ENCODE measurements around the gene MYO6. TPM values are rescaled to one million over a fixed set of nuclear protein-coding genes. Genes with fewer than 3 reads are reported as not detected.

MYO6 gene
- total RNA-seq, 2 donors from 2014 or later = 5.8 to 6.6 TPM

DNA sequence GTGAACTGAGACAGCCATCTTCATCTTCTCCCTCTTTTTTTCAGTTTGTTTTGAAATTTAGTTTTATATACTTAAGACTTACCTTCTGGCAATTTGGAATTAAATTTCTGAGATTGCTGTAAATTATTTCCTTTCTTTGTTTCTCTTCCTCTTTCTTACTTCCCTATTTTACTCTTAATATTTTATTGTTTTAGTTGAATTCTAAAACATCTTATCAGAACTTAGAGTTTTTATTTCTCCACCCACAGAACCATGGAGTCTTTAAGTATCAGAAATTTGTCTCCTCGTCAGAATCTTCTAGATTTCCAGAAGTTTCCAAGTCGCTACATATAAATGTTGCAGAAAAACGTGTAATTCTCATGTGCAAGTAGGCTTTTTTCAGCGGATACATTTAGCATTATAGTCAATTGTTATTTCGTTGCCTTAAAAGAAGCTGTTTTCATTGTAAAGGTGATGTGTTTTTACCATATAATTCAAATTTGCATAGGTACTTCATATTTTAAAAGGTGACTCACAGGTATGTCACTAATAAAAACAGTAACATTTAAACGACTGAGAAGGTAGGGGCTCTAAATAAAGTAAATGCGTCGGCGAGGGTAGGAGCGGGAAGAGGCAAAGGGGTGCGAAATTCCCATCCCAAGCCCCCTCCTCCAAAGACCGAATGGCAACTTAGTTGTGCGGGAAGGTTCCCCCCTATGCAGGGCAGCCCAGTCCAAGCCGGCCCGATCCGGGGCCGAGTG lies 866 bp upstream of the MYO6 start:
- H3K4me3 Mint-ChIP-seq = peak overlapping the region; percentile 80 to 88
- H3K36me3 Mint-ChIP-seq (ENCODE audit: insufficient read depth in 2 of 2) = peaks cover 2% of the 10 kb centered on the region in 2 donors
- H3K4me1 Mint-ChIP-seq (ENCODE audit: low read depth) = peaks cover 5% of the 10 kb centered on the region
- ATAC-seq (replicated peaks in 1 of 2) = no peak
- H3K27me3 Mint-ChIP-seq (ENCODE audit: low read depth) = peaks cover 45% of the 10 kb centered on the region
- no peaks in the 10 kb centered on the region for H3K9me3 Mint-ChIP-seq
- no peak overlapping the region for H3K27ac Mint-ChIP-seq
- no peak for DNase-seq

DNA sequence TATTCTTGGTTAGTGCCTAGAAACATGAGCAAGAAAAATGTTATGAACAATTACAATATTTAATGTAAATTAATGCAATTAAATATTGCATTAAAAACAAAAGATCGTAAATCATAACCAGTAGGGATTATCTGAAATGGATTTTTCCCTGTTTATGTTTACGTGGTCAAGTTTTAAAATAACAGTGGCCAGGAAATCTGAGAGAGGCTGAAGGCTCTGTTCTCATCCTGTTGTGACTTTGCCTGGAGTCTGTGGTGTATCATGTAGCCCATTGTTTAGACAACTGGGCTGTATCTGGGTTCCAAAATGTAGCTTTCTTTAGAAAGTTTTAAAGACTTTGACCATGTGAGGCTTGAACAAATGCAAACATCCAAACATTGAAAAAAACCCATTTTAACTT lies 2.4 kb downstream of the MYO6 start:
- peaks cover 25% of the 10 kb centered on the region for H3K27me3 Mint-ChIP-seq (ENCODE audit: low read depth)
- ATAC-seq (replicated peaks in 1 of 2) (no peak), DNase-seq (no peak)
- no peaks in the 10 kb centered on the region for H3K9me3 Mint-ChIP-seq
- no peak overlapping the region for H3K4me3 Mint-ChIP-seq
- peaks cover 2% of the 10 kb centered on the region in 2 donors for H3K36me3 Mint-ChIP-seq (ENCODE audit: insufficient read depth in 2 of 2)
- peaks cover 5% of the 10 kb centered on the region for H3K4me1 Mint-ChIP-seq (ENCODE audit: low read depth)
- H3K27ac Mint-ChIP-seq = no peak overlapping the region

DNA sequence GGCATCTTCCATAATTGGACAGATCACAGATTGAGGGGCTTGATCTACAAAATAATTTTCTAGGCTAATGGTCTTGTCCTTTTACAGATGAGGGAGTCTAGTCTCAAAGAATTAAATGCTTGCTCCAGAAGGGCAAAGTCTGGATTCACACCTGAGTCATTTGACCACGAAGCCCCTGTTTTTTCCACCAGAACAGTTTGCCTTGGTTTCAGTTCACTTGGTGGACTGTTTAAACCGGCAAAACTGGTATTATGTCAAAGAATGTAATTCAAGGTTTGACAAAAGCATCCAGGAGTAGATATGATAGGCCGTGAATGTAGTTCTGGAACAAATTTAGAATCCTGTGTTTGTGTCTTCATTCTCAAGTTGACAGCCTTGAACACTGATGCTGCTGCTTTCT lies 3.3 kb downstream of the MYO6 start:
- H3K4me3 Mint-ChIP-seq = no peak overlapping the region
- H3K36me3 Mint-ChIP-seq (ENCODE audit: insufficient read depth in 2 of 2) = peaks cover 2% of the 10 kb centered on the region in 2 donors
- peaks cover 22% of the 10 kb centered on the region for H3K27me3 Mint-ChIP-seq (ENCODE audit: low read depth)
- DNase-seq (no peak), ATAC-seq (replicated peaks in 1 of 2) (no peak)
- H3K4me1 Mint-ChIP-seq (ENCODE audit: low read depth) = peaks cover 5% of the 10 kb centered on the region
- no peaks in the 10 kb centered on the region for H3K9me3 Mint-ChIP-seq
- no peak overlapping the region for H3K27ac Mint-ChIP-seq

DNA sequence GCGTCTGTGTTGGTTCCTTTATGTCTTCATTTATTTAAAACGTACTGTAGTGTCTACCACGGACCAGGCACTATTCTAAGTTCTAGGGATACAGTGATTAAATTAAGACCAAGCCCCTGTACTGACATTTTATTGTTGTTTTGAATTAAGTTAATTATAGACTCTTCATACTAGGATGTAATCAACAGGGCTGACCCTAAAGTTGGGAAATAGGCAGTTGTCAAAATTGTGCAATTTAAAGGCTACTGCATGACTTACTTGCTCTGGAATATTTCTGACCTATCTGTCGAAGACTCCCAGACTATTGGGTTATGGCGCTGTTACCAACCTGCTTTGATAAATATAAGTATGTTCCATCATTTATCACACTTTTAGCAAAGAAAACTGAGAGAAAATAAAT lies 6.7 kb downstream of the MYO6 start:
- H3K36me3 Mint-ChIP-seq (ENCODE audit: insufficient read depth in 2 of 2) = no peaks in the 10 kb centered on the region
- no peaks in the 10 kb centered on the region for H3K4me1 Mint-ChIP-seq (ENCODE audit: low read depth)
- H3K27me3 Mint-ChIP-seq (ENCODE audit: low read depth) = peaks cover 27% of the 10 kb centered on the region
- no peak overlapping the region for H3K4me3 Mint-ChIP-seq
- H3K27ac Mint-ChIP-seq = no peak overlapping the region
- ATAC-seq (replicated peaks in 1 of 2) (no peak), DNase-seq (no peak)
- no peaks in the 10 kb centered on the region for H3K9me3 Mint-ChIP-seq

DNA sequence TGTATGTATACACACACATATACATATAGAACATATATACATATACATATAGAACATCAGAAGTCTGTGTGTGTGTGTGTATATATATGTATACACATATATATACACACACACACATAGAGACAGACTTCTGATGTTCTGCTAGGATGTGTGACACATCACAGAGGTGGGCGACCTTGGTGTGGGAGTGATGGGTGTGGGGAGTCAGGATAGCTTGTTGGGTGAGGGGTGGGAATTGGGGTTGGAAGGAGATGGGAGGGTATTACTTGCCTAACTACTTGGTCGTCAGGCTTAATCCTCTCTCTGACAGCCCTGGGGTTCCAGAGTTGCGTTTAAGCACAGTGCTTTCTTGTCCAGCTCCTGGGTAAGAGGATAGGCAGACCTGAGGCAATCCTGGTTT lies 8.3 kb downstream of the MYO6 start:
- H3K4me1 Mint-ChIP-seq (ENCODE audit: low read depth) = no peaks in the 10 kb centered on the region
- DNase-seq = no peak
- H3K27ac Mint-ChIP-seq = no peak overlapping the region
- no peak overlapping the region for H3K4me3 Mint-ChIP-seq
- H3K36me3 Mint-ChIP-seq (ENCODE audit: insufficient read depth in 2 of 2) = no peaks in the 10 kb centered on the region
- peaks cover 38% of the 10 kb centered on the region for H3K27me3 Mint-ChIP-seq (ENCODE audit: low read depth)
- no peak for ATAC-seq (replicated peaks in 1 of 2)
- no peaks in the 10 kb centered on the region for H3K9me3 Mint-ChIP-seq

DNA sequence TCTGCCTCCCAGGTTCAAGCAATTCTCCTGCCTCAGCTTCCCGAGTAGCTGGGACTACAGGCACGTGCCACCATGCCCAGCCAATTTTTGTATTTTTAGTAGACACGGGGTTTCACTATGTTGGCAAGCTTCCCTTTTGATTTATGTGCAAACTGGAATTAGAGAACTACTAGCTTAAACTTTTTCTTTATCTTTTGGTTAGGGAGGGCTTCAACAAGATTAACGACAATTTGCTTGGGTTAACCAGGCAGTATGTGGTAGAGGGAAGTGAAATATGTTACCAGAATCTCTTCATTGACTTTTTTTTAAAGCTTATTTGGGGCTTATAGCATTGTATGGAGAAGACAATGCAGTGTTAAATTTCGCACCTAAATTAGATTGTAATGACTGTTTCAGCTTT lies 9.0 kb downstream of the MYO6 start:
- Mint-ChIP-seq H3K9me3 (no peaks in the 10 kb centered on the region), H3K36me3 (ENCODE audit: insufficient read depth in 2 of 2) (no peaks in the 10 kb centered on the region), H3K27me3 (ENCODE audit: low read depth) (peaks cover 38% of the 10 kb centered on the region), H3K27ac (no peak overlapping the region), H3K4me1 (ENCODE audit: low read depth) (no peaks in the 10 kb centered on the region), H3K4me3 (no peak overlapping the region)
- DNase-seq = no peak
- no peak for ATAC-seq (replicated peaks in 1 of 2)

DNA sequence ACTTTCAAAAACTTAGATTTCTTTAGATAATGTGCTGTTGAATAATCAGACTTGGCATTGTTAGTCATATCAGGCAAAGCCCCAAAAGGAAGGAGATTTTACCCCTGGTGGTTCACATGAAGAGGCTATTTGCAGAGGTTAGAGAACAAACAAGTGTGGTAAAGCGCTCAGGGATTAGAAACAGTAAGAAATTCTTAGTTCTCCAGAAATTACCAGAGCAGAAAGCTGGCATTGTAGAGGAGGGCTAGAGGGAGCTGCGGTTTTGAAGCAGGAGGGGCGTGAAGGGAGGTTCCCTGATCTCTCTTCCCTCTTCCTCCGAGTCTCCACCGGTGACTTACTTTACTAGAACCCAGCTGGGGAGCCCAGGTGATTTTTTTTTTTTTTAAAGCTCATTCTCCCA lies 10.2 kb downstream of the MYO6 start:
- Mint-ChIP-seq H3K36me3 (ENCODE audit: insufficient read depth in 2 of 2) (no peaks in the 10 kb centered on the region), H3K9me3 (no peaks in the 10 kb centered on the region), H3K27me3 (ENCODE audit: low read depth) (peaks cover 38% of the 10 kb centered on the region), H3K4me1 (ENCODE audit: low read depth) (no peaks in the 10 kb centered on the region), H3K27ac (no peak overlapping the region), H3K4me3 (no peak overlapping the region)
- no peak for DNase-seq
- no peak for ATAC-seq (replicated peaks in 1 of 2)

DNA sequence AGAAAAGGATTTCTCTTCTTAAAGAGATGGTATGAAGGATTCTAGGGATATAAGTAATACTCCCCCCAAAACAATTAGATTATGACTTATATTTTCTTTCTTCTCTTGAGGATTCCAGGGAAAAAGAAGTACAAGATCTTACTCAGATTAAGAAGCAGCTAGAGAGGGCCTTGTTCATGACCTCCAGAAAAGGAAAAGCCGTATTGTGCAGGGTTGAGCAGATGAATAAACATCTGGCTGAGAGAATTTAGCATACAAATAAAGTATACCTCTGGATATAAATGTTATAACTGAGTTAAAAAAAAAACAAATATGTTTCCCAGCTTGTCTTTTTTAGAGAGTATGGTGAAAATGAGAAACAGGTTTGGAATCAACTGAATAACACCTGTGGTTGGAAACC lies 11.3 kb downstream of the MYO6 start:
- no peaks in the 10 kb centered on the region for H3K9me3 Mint-ChIP-seq
- no peaks in the 10 kb centered on the region for H3K4me1 Mint-ChIP-seq (ENCODE audit: low read depth)
- no peak for DNase-seq
- H3K27ac Mint-ChIP-seq = no peak overlapping the region
- ATAC-seq (replicated peaks in 1 of 2) = no peak
- no peak overlapping the region for H3K4me3 Mint-ChIP-seq
- H3K27me3 Mint-ChIP-seq (ENCODE audit: low read depth) = peaks cover 38% of the 10 kb centered on the region
- H3K36me3 Mint-ChIP-seq (ENCODE audit: insufficient read depth in 2 of 2) = no peaks in the 10 kb centered on the region

DNA sequence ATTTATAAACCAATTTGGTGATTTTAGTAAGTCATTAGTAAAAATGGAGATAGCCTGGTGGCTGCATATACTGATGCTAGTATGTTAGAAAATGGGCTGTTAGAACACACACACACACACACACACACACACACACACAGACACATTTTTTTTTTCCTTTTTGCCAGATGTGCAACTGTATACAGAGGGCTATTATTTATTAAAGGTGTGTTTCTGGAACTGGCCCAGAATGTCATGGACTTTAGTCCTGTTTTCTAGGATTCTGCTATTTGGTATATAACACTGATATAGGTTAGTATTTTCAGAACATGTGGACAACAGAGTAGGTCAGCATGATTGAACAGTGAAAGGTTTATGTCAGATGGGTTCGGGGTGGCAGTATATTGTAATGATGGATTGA lies 12.4 kb downstream of the MYO6 start:
- ATAC-seq (replicated peaks in 1 of 2) = no peak
- Mint-ChIP-seq H3K27me3 (ENCODE audit: low read depth) (peaks cover 38% of the 10 kb centered on the region), H3K36me3 (ENCODE audit: insufficient read depth in 2 of 2) (no peaks in the 10 kb centered on the region), H3K4me1 (ENCODE audit: low read depth) (no peaks in the 10 kb centered on the region), H3K9me3 (no peaks in the 10 kb centered on the region), H3K27ac (no peak overlapping the region), H3K4me3 (no peak overlapping the region)
- no peak for DNase-seq

DNA sequence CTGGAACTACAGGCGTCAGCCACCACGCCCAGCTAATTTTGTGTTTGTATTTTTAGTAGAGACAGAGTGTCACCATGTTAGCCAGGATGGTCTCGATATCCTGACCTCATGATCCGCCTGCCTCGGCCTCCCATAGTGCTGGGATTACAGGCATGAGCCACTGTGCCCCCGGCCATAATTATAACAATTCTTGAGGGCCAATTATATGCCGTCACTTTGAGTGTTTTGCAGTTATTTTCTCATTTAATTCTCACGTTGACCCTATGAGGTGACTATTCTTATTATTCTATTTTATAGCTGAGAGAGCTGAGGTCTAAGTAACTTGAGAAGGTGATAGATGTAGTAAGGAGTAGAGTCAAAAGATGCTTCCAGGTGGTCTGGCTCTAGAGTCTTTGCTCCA lies 13.0 kb downstream of the MYO6 start:
- H3K36me3 Mint-ChIP-seq (ENCODE audit: insufficient read depth in 2 of 2) = no peaks in the 10 kb centered on the region
- H3K4me1 Mint-ChIP-seq (ENCODE audit: low read depth) = no peaks in the 10 kb centered on the region
- no peaks in the 10 kb centered on the region for H3K9me3 Mint-ChIP-seq
- H3K4me3 Mint-ChIP-seq = no peak overlapping the region
- DNase-seq = no peak
- ATAC-seq (replicated peaks in 1 of 2) = no peak
- H3K27me3 Mint-ChIP-seq (ENCODE audit: low read depth) = peaks cover 38% of the 10 kb centered on the region
- H3K27ac Mint-ChIP-seq = no peak overlapping the region

DNA sequence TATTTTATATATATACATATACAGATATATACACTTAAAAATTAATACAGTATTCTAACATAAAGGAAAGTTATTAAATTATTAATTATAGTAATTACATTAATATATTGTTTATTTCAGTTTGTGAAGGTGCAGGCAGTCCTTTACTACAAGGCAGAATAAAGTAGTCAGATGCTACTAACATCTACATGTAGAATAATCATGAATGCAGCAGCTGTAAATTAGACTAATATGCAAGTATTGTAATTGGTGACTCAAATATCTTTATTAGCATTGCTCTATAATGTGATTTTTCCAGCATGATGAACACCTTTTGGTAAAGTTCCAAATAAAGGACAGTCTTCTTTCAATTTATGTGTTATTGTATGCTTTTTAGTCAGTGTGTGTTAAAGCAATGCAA lies 17.3 kb downstream of the MYO6 start:
- DNase-seq = no peak
- no peaks in the 10 kb centered on the region for H3K9me3 Mint-ChIP-seq
- H3K4me3 Mint-ChIP-seq = no peak overlapping the region
- no peaks in the 10 kb centered on the region for H3K36me3 Mint-ChIP-seq (ENCODE audit: insufficient read depth in 2 of 2)
- no peak overlapping the region for H3K27ac Mint-ChIP-seq
- H3K27me3 Mint-ChIP-seq (ENCODE audit: low read depth) = peaks cover 17% of the 10 kb centered on the region
- ATAC-seq (replicated peaks in 1 of 2) = no peak
- no peaks in the 10 kb centered on the region for H3K4me1 Mint-ChIP-seq (ENCODE audit: low read depth)

DNA sequence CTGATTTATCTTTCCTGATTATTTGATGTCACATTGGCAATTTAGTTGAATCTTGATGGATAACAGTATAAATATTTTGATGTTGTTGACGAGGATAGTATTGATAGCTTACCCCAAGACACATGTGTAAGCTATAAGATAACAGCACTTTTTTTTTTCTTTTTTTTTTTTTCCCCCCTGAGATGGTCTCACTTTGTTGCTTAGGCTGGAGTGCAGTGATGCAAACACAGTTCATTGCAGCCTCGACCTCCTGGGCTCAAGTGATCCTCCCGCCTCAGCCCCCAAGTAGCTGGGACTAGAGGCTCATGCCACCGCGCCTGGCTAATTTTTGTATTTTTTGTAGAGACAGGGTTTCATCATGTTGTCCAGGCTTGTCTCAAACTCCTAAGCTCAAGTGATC lies 21.8 kb downstream of the MYO6 start:
- Mint-ChIP-seq H3K4me1 (ENCODE audit: low read depth) (no peaks in the 10 kb centered on the region), H3K27me3 (ENCODE audit: low read depth) (peaks cover 14% of the 10 kb centered on the region), H3K4me3 (no peak overlapping the region), H3K9me3 (no peaks in the 10 kb centered on the region), H3K27ac (no peak overlapping the region), H3K36me3 (ENCODE audit: insufficient read depth in 2 of 2) (no peaks in the 10 kb centered on the region)
- ATAC-seq (replicated peaks in 1 of 2) (no peak), DNase-seq (no peak)

DNA sequence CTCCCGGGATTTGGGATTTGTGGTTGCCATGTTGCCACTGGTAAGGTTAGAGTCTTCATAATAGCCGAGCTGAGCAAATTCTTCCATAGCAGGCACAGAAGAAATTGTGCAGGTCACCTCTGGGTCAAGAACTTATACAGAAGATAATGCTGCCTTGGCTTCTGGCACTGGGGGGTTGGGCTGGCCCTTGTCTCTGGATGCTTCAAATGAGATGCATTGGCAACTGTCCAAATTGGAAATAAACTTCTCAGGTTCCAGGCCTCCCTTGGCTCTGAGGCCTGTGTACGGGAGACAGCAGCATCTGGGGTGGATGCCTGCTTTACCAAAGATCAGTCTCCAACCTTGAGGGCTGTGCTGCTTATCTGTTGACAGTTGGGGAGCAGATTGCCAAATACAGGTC lies 26.2 kb downstream of the MYO6 start:
- DNase-seq (no peak), ATAC-seq (replicated peaks in 1 of 2) (no peak)
- Mint-ChIP-seq H3K36me3 (ENCODE audit: insufficient read depth in 2 of 2) (no peaks in the 10 kb centered on the region), H3K27me3 (ENCODE audit: low read depth) (peaks cover under 1% of the 10 kb centered on the region), H3K27ac (no peak overlapping the region), H3K4me1 (ENCODE audit: low read depth) (no peaks in the 10 kb centered on the region), H3K4me3 (no peak overlapping the region), H3K9me3 (no peaks in the 10 kb centered on the region)

DNA sequence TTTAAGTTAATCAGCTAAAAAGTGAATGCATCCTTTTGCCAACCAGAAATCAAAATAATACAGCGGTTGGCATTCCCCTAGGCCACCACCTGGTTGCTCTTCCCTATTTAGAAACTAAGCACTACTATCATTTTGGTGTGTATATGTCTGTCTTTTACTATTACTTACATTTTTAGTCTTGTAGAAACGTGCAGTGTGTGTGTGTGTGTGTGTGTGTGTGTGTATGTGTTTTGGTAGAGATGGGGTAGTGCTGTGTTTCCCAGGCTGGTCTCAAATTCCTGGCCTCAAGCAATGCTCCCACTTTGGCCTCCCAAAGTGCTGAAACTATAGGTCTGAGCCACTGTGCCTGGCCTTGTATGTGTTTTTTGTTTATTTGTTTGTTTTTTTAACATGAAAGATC lies 27.4 kb downstream of the MYO6 start:
- ATAC-seq (replicated peaks in 1 of 2) = no peak

More for the DNA sequence above, 27.4 kb downstream of the MYO6 start:
- no peaks in the 10 kb centered on the region for H3K27me3 Mint-ChIP-seq (ENCODE audit: low read depth)
- H3K36me3 Mint-ChIP-seq (ENCODE audit: insufficient read depth in 2 of 2) = no peaks in the 10 kb centered on the region
- no peak for DNase-seq
- no peaks in the 10 kb centered on the region for H3K4me1 Mint-ChIP-seq (ENCODE audit: low read depth)
- no peaks in the 10 kb centered on the region for H3K9me3 Mint-ChIP-seq
- no peak overlapping the region for H3K4me3 Mint-ChIP-seq
- no peak overlapping the region for H3K27ac Mint-ChIP-seq
